HFF-Myc (cell line): ENCODE data around the gene KRTAP2-4.
"Not testable (repeated sequence)": the region's sequence is repeated elsewhere in the genome, so short reads cannot be mapped to it uniquely, and the experiment has no call there.

Source experiments
- DNase-seq: peaks from one replicate; pipeline ENCODE4 v3.0.0-alpha.2; 2011; ENCODE audit warnings: low read depth; ENCODE audit errors: extremely low read depth
- H3K4me3 ChIP-seq: replicated peaks from 2 replicates; pipeline ENCODE4 v1.5.1; 2011; ENCODE audit warnings: low read depth, mild to moderate bottlenecking, control low read depth, low read length
- CTCF ChIP-seq: IDR thresholded peaks from 2 replicates; pipeline ENCODE4 v1.5.1; 2012; ENCODE audit warnings: mild to moderate bottlenecking, low read depth, low read length, control low read depth; ENCODE audit errors: missing control alignments

KRTAP2-4 gene

DNA sequence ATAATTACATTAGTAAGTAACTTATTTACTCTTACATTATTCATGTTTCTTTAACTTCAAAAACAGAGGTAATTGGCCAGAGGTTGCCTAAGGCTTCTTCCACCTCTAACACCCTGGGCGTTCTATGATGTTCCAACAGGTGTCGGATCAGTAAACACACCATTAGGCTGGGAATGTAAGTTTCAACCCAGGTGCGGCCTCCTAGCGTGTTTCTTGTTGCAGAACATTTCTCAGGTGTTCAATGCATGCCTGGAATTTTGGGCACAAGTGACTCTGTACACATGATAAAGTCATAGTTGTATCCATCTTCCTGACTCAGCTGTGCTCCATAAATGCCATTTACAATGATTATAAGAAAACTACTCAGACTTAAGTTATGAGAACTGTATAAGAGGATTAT lies 11.7 kb downstream of the KRTAP2-4 start:
- no peak overlapping the region for H3K4me3 ChIP-seq
- DNase-seq, result no peak
- no peak for TF ChIP-seq CTCF

DNA sequence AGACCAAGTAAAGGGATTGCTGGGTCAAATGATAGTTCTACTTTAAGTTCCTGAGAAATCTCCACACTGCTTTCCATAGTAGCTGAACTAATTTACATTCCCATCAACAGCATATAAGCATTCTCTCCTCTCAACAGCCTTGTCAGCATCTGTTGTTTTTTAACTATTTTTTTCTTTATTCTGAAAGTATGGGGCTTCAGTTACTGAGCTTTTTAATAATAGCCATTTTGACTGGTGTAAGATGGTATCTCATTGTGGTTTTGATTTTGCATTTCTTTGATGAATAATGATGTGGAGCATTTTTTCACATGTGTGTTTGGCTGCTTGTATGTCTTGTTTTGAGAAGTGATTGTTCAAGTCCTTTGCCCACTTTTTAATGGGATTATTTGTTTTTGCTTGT lies 13.1 kb downstream of the KRTAP2-4 start:
- no peak overlapping the region for H3K4me3 ChIP-seq
- DNase-seq, result no peak
- TF ChIP-seq CTCF, result no peak

DNA sequence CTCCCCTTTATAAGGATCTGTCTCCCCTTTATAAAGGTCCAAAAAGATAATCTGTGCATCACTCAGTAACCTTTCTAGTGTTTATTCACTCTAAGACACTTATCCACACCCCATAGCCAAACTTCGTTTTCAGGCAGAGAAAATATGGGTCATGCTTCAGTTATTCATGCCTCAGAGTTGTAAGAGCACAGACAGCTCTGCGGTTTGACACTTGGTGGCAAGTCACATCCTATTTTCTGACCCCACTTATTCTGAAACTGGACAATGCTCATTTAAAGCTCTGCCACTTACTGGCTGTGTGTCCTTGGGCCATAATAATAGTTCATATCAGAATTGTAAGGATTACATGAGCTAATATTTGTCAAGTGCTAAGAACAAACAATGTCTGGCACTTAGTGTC lies 16.6 kb downstream of the KRTAP2-4 start:
- no peak overlapping the region for H3K4me3 ChIP-seq
- no peak for TF ChIP-seq CTCF
- DNase-seq, result no peak

DNA sequence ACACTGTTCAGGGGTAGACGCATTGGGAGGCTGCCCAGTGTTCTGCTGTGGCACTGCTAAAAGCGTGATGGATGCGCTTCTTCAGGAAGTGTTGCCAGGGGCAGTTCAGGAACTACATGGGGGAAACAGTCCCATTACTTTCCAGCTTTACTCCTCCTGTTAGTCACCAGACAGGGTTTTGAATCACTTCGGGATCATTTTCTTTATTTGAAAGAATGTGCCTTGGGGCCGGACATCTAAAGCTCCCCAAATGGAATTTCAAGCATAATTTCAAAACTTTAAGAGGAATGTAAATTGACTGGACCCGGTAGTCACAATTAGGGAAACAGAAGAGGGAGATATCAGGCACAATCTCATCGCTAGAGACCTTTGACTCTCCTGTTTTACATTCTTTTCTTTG lies 17.2 kb downstream of the KRTAP2-4 start:
- no peak overlapping the region for H3K4me3 ChIP-seq
- TF ChIP-seq CTCF, result no peak
- DNase-seq, result no peak

- DNase-seq, H3K4me3 ChIP-seq: not testable (repeated sequence)
Measured at GRCh38 chr17:41046735-41047465, 18.8 kb downstream of the KRTAP2-4 start, which contains the start of gene KRTAP2-1. KRTAP2-1 (minus strand) TSS chr17:41047316; CDS start chr17:41047267, 49 bp downstream.

DNA sequence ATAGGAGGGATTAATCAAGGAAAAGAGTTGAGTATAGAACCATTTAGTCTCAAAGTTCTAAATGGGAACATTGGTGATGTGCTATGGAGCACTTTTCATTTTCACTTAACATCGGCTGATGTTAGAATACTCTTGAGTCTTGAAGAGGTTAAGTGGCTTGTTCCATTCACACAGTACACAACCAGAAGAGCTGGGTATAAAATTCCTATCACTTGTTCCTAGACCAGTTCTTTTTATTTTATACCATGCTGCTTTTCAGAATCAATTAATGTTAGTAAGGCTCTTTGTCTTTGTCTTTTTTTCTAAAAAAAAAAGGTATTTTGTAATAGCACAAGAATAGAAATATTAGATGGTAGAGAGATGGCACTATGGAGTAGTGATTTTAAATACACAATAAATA lies 22.7 kb downstream of the KRTAP2-4 start:
- no peak overlapping the region for H3K4me3 ChIP-seq
- DNase-seq, result no peak
- TF ChIP-seq CTCF, result no peak

- not testable (repeated sequence) for H3K4me3 ChIP-seq, DNase-seq
Measured at GRCh38 chr17:41040783-41041571, 24.7 kb downstream of the KRTAP2-4 start, which contains the start of gene KRTAP1-1. KRTAP1-1 (minus strand) TSS chr17:41041450; CDS start chr17:41041397, 53 bp downstream.

DNA sequence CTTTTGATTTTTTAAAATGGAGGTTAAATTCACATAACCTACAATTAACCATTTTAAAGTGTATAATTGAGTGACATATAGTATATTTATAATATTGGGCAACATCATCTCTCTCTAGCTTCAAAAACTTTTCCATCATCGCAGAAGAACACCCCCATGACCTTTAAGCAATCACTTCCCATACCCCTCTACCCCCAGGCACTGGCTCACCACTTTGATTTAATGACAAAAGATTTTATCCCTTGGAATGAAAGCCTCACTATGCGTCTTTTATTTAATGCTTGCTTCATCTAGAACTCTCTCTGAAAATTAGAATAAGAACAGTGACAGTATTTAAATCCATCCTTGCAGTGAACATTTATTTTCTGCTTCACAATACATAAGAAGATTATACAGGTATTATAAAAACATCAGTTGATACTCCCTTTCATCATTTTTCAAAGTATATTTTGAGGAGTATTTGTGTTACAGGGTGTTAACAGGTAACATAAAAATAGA lies 27.8 kb downstream of the KRTAP2-4 start:
- no peak for DNase-seq
- no peak for TF ChIP-seq CTCF

DNA sequence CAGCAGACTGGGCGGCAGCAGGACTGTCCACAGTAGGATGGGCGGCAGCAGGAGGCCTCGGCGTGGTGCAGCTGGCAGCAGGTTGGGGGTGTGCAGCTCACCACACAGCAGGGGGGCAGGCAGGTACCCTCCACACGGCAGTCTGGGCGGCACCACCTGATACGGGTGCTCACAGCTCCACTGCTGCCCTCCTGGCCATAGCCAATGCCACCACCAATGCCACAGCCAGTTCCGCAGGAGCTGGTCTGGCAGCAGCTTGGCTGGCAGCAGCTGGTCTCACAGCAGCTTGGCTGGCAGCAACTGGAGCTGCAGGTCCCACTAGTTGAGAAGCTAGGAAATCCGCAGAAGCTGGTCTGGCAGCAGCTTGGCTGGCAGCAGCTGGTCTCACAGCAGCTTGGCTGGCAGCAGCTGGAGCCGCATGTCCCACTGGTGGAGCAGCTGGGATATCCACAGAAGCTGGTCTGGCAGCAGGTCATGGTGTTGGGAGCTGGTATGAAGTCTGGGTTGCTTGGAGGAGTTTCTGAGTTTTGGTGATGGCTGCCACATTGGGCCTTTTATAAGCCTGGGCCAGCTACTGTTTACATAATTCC lies 31.2 kb downstream of the KRTAP2-4 start, which contains the start of gene KRTAP1-3:
KRTAP1-3 (minus strand) TSS at position 529 of the 590 bp plus-strand sequence; CDS start at position 476, 53 bp downstream.
- H3K4me3 ChIP-seq, DNase-seq: not testable (repeated sequence)

More for the DNA sequence above, 27.8 kb downstream of the KRTAP2-4 start:
- no peak overlapping the region for H3K4me3 ChIP-seq
